ENCODE measurements around the gene TOGARAM2. TPM values are rescaled to one million over a fixed set of nuclear protein-coding genes. Genes with fewer than 3 reads are reported as not detected.
"Not testable (repeated sequence)": the region's sequence is repeated elsewhere in the genome, so short reads cannot be mapped to it uniquely, and the experiment has no call there.

TOGARAM2 gene
- total RNA-seq, 2 donors from 2014 or later: 0.24 to 0.59 TPM

DNA sequence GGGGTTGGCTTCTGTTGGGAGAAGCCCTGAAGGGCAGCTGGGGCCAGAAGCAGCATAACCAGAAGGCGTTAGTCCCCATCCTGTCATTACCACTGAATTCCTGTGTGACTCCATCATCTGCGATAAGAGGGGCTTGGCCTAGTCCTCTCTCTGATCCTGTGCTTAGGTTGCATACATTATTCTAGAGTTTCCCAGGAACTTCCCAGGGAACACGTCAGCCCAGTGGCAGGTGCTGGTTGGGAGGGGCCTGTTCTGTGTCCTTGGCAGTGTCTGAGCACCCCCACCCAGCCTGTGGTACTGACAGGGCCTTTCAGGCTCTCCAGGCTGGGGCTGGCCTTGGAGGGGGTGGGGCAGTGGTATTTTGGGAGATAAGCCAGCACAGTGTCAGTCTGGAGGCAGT is 4.5 kb upstream of the TOGARAM2 start:
- TF ChIP-seq CTCF (IDR thresholded peaks at IDR 0.05): no peak
- no peak for DNase-seq
- intact Hi-C loops (cut with DNase I): no loop called here
- no peaks in the 10 kb centered on the region for H3K9me3 ChIP-seq
- H3K4me1 ChIP-seq: no peaks in the 10 kb centered on the region
- no peak overlapping the region for H3K4me3 ChIP-seq
- no peaks in the 10 kb centered on the region for H3K27me3 ChIP-seq
- no peak overlapping the region for H3K27ac ChIP-seq
- H3K36me3 ChIP-seq: no peaks in the 10 kb centered on the region
- no peak overlapping the region for H3K9ac ChIP-seq (ENCODE audit: low read depth in 2 of 2, low read length in 2 of 2)

DNA sequence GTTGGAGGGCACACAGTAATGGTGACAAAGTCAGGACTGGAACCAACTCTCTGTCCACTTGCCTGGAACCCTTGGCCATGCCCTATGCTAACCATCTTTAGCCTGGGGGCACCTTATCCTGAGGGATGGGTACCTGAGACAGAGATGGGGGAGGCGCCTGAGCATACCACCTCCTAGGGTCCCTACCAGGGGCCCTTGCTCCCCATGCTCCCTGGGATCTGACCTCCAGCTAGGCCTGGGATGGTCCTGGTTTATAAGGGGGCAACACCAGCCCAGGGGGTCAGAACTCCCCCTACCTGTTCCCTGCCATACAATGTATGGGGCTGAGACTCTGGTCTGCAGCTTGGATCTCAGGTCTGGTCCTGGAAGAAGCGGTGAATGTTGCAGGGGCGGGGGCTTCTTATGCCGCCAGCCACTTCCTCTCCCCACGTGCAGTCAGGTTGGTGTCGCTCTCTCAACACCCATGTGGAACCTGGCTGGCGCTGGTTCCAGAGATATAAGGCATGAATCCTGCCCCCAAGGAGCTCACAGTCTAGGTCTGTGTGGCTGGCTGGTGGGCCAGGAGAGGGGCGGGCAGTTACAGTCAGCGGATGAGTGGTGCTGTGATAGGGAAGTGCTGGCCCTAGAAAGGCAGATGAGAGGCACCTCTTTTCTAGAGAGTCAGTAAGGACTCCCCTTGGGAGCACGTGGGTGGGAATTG is 3.8 kb upstream of the TOGARAM2 start:
- TF ChIP-seq CTCF (IDR thresholded peaks at IDR 0.05): no peak
- intact Hi-C loops (cut with DNase I): no loop called here
- H3K9ac ChIP-seq (ENCODE audit: low read depth in 2 of 2, low read length in 2 of 2): no peak overlapping the region

GRCh38 chr2:28978001-28978400 is 3.1 kb upstream of the TOGARAM2 start:
- DNase-seq; H3K4me3 ChIP-seq; H3K27me3 ChIP-seq; H3K9ac ChIP-seq (ENCODE audit: low read depth in 2 of 2, low read length in 2 of 2); H3K36me3 ChIP-seq; H3K4me1 ChIP-seq; H3K27ac ChIP-seq; H3K9me3 ChIP-seq; intact Hi-C loops (cut with DNase I): not testable (repeated sequence)

More for the DNA sequence above, 3.8 kb upstream of the TOGARAM2 start:
- Histone ChIP-seq H3K36me3 (no peaks in the 10 kb centered on the region), H3K27ac (no peak overlapping the region), H3K9me3 (no peaks in the 10 kb centered on the region), H3K4me1 (no peaks in the 10 kb centered on the region), H3K27me3 (no peaks in the 10 kb centered on the region), H3K4me3 (no peak overlapping the region)
- no peak for DNase-seq

DNA sequence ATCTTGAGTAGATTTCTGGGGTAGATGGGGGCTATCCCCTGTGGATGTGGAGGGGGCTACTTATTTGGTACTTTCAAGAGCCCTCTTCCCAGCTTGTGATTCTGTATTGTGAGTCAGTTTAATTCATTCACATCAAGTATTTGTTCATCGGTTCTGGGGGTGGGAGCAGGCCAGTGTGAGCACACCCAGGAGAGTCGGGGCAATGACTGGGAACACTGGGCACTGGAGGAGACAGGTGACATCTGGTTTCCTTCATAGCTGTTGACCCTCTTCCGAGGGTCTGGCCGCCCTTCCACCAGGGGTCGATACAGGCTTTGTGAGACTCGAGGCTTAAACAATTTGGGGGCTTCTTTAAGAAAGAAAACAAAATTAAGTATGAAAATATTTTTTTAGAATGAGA is 2.5 kb upstream of the TOGARAM2 start:
- H3K4me1 ChIP-seq: no peaks in the 10 kb centered on the region

GRCh38 chr2:28979041-28979440 is 2.1 kb upstream of the TOGARAM2 start:
- H3K36me3 ChIP-seq: no peaks in the 10 kb centered on the region
- DNase-seq: no peak
- H3K4me1 ChIP-seq: no peaks in the 10 kb centered on the region
- no peak overlapping the region for H3K27ac ChIP-seq
- no peak overlapping the region for H3K9ac ChIP-seq (ENCODE audit: low read depth in 2 of 2, low read length in 2 of 2)
- no peaks in the 10 kb centered on the region for H3K9me3 ChIP-seq
- H3K4me3 ChIP-seq: no peak overlapping the region
- intact Hi-C loops (cut with DNase I): no loop called here
- no peaks in the 10 kb centered on the region for H3K27me3 ChIP-seq
- TF ChIP-seq CTCF (IDR thresholded peaks at IDR 0.05): no peak

More for the DNA sequence above, 2.5 kb upstream of the TOGARAM2 start:
- Histone ChIP-seq H3K4me3 (no peak overlapping the region), H3K36me3 (no peaks in the 10 kb centered on the region), H3K27me3 (no peaks in the 10 kb centered on the region), H3K9me3 (no peaks in the 10 kb centered on the region), H3K27ac (no peak overlapping the region), H3K9ac (ENCODE audit: low read depth in 2 of 2, low read length in 2 of 2) (no peak overlapping the region)
- DNase-seq: no peak
- intact Hi-C loops (cut with DNase I): no loop called here
- TF ChIP-seq CTCF (IDR thresholded peaks at IDR 0.05): no peak

- intact Hi-C loops (cut with DNase I): no loop called here
- H3K27me3 ChIP-seq: no peaks in the 10 kb centered on the region
Measured at GRCh38 chr2:28979576-28980366, 1.3 kb upstream of the TOGARAM2 start.

More at GRCh38 chr2:28979576-28980366, 1.3 kb upstream of the TOGARAM2 start:
- Histone ChIP-seq H3K27ac (no peak overlapping the region), H3K4me3 (no peak overlapping the region), H3K9ac (ENCODE audit: low read depth in 2 of 2, low read length in 2 of 2) (no peak overlapping the region), H3K4me1 (no peaks in the 10 kb centered on the region), H3K9me3 (no peaks in the 10 kb centered on the region), H3K36me3 (no peaks in the 10 kb centered on the region)
- no peak for TF ChIP-seq CTCF (IDR thresholded peaks at IDR 0.05)
- no peak for DNase-seq

Measured in colonic mucosa (tissue), 4 donors.